ENCODE results near the gene MRPL40. TPM values are rescaled to one million over a fixed set of nuclear protein-coding genes. Genes with fewer than 3 reads are reported as not detected.

MRPL40 gene
- total and polyA plus RNA-seq, 10 of the 15 experiments (the other 5 are each of a cell fraction or from before 2014, with no cell fraction given): 41.2 to 207 (median 69.1) TPM

DNA sequence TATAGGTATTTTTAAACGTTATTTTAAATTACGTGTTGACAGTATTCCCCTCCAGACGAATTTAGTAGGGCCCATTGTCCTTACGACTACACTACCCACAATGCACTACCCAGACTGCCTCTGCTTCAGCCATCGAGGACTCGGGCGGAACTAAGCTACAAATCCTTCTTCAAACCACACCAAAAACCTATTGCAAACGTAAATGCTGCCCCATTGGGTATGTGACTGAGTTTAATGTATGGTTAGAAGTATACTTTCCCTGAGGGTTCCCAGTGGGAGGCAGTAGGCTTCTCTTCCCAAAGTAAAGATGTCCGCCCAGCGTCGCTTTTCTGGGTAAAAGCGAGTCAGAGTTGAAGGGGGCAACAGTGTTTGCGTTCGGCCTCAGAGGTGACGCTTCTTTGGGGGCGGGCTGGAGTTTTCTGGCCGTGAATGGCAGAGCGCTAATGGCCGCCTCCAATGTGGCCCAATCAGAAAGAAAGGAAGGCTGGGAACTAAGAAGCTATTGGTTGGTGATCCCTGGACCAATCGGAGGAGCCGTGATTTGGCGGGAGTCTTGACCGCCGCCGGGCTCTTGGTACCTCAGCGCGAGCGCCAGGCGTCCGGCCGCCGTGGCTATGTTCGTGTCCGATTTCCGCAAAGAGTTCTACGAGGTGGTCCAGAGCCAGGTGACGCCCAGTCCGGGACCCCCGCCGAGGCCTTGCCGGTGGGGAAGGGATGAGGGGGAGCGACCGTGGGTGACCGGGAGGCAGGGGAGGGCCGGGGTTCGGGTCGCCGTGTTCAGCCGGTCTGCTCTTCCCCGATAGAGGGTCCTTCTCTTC, 47.2 kb downstream of the MRPL40 start, which contains the start of gene CDC45 (continued):
- TF ChIP-seq LARP7 (IDR thresholded peaks at IDR 0.05): peak; percentile 28; the same call in 1 of the 2 replicates
- peak; percentile 29; the same call in 1 of the 2 replicates for TF ChIP-seq NFIC (IDR thresholded peaks at IDR 0.05; ENCODE audit: low read depth, low read length)
- TF ChIP-seq, protein P1, sequence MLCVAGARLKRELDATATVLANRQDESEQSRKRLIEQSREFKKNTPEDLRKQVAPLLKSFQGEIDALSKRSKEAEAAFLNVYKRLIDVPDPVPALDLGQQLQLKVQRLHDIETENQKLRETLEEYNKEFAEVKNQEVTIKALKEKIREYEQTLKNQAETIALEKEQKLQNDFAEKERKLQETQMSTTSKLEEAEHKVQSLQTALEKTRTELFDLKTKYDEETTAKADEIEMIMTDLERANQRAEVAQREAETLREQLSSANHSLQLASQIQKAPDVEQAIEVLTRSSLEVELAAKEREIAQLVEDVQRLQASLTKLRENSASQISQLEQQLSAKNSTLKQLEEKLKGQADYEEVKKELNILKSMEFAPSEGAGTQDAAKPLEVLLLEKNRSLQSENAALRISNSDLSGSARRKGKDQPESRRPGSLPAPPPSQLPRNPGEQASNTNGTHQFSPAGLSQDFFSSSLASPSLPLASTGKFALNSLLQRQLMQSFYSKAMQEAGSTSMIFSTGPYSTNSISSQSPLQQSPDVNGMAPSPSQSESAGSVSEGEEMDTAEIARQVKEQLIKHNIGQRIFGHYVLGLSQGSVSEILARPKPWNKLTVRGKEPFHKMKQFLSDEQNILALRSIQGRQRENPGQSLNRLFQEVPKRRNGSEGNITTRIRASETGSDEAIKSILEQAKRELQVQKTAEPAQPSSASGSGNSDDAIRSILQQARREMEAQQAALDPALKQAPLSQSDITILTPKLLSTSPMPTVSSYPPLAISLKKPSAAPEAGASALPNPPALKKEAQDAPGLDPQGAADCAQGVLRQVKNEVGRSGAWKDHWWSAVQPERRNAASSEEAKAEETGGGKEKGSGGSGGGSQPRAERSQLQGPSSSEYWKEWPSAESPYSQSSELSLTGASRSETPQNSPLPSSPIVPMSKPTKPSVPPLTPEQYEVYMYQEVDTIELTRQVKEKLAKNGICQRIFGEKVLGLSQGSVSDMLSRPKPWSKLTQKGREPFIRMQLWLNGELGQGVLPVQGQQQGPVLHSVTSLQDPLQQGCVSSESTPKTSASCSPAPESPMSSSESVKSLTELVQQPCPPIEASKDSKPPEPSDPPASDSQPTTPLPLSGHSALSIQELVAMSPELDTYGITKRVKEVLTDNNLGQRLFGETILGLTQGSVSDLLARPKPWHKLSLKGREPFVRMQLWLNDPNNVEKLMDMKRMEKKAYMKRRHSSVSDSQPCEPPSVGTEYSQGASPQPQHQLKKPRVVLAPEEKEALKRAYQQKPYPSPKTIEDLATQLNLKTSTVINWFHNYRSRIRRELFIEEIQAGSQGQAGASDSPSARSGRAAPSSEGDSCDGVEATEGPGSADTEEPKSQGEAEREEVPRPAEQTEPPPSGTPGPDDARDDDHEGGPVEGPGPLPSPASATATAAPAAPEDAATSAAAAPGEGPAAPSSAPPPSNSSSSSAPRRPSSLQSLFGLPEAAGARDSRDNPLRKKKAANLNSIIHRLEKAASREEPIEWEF (IDR thresholded peaks at IDR 0.05; ENCODE audit: insufficient replicate concordance, low read depth, low read length): no peak
- TF ChIP-seq, protein P2, sequence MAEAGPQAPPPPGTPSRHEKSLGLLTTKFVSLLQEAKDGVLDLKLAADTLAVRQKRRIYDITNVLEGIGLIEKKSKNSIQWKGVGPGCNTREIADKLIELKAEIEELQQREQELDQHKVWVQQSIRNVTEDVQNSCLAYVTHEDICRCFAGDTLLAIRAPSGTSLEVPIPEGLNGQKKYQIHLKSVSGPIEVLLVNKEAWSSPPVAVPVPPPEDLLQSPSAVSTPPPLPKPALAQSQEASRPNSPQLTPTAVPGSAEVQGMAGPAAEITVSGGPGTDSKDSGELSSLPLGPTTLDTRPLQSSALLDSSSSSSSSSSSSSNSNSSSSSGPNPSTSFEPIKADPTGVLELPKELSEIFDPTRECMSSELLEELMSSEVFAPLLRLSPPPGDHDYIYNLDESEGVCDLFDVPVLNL (IDR thresholded peaks at IDR 0.05; ENCODE audit: low read depth, low read length): peak; percentile 91
- no peak for TF ChIP-seq SUPT20H (IDR thresholded peaks at IDR 0.05; ENCODE audit: borderline replicate concordance, control insufficient read depth, low read depth, low read length)
- peak; percentile 96 for TF ChIP-seq MXI1 (IDR thresholded peaks at IDR 0.05; ENCODE audit: low read depth, low read length)
- TF ChIP-seq MTA2 (IDR thresholded peaks at IDR 0.05; ENCODE audit: low read depth): peak; percentile 96
- TF ChIP-seq CBX3 (IDR thresholded peaks at IDR 0.05; ENCODE audit: borderline replicate concordance, low read depth): no peak
- TF ChIP-seq, protein P3, sequence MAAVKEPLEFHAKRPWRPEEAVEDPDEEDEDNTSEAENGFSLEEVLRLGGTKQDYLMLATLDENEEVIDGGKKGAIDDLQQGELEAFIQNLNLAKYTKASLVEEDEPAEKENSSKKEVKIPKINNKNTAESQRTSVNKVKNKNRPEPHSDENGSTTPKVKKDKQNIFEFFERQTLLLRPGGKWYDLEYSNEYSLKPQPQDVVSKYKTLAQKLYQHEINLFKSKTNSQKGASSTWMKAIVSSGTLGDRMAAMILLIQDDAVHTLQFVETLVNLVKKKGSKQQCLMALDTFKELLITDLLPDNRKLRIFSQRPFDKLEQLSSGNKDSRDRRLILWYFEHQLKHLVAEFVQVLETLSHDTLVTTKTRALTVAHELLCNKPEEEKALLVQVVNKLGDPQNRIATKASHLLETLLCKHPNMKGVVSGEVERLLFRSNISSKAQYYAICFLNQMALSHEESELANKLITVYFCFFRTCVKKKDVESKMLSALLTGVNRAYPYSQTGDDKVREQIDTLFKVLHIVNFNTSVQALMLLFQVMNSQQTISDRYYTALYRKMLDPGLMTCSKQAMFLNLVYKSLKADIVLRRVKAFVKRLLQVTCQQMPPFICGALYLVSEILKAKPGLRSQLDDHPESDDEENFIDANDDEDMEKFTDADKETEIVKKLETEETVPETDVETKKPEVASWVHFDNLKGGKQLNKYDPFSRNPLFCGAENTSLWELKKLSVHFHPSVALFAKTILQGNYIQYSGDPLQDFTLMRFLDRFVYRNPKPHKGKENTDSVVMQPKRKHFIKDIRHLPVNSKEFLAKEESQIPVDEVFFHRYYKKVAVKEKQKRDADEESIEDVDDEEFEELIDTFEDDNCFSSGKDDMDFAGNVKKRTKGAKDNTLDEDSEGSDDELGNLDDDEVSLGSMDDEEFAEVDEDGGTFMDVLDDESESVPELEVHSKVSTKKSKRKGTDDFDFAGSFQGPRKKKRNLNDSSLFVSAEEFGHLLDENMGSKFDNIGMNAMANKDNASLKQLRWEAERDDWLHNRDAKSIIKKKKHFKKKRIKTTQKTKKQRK (IDR thresholded peaks at IDR 0.05; ENCODE audit: low read depth, low read length): no peak
- no peak for TF ChIP-seq JUNB (IDR thresholded peaks at IDR 0.05)
- TF ChIP-seq CREB1 (IDR thresholded peaks at IDR 0.05; ENCODE audit: low read depth): peak; percentile 92
- peak; percentile 42; the same call in 1 of the 2 replicates for TF ChIP-seq TAF1 (IDR thresholded peaks at IDR 0.05; ENCODE audit: borderline replicate concordance, low read depth, low read length)
- TF ChIP-seq RFX5 (IDR thresholded peaks at IDR 0.05; ENCODE audit: low read depth, low read length): peak; percentile 66; the same call in 1 of the 2 replicates
- no peak for TF ChIP-seq RCOR1 (conservative IDR thresholded peaks at IDR 0.05; ENCODE audit: low read depth, low read length)
- TF ChIP-seq NFYA (IDR thresholded peaks at IDR 0.05; ENCODE audit: borderline replicate concordance, low read depth, low read length): peak; percentile 19; the same call in 1 of the 2 replicates
- TF ChIP-seq SP1 (IDR thresholded peaks at IDR 0.05; ENCODE audit: low read depth, low read length): peak; percentile 88
- TF ChIP-seq SMARCA5 (IDR thresholded peaks at IDR 0.05): no peak
- TF ChIP-seq, protein P4, sequence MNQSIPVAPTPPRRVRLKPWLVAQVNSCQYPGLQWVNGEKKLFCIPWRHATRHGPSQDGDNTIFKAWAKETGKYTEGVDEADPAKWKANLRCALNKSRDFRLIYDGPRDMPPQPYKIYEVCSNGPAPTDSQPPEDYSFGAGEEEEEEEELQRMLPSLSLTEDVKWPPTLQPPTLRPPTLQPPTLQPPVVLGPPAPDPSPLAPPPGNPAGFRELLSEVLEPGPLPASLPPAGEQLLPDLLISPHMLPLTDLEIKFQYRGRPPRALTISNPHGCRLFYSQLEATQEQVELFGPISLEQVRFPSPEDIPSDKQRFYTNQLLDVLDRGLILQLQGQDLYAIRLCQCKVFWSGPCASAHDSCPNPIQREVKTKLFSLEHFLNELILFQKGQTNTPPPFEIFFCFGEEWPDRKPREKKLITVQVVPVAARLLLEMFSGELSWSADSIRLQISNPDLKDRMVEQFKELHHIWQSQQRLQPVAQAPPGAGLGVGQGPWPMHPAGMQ (IDR thresholded peaks at IDR 0.05; ENCODE audit: borderline replicate concordance): no peak
- peak; percentile 3 for TF ChIP-seq RELA (IDR thresholded peaks at IDR 0.05; ENCODE audit: borderline replicate concordance, partially characterized antibody)
